ENCODE data around the gene TPRN. TPM values are rescaled to one million over a fixed set of nuclear protein-coding genes. Genes with fewer than 3 reads are reported as not detected.

The TPRN gene
- total RNA-seq, 1 donor from 2014 or later: 8.2 TPM

DNA sequence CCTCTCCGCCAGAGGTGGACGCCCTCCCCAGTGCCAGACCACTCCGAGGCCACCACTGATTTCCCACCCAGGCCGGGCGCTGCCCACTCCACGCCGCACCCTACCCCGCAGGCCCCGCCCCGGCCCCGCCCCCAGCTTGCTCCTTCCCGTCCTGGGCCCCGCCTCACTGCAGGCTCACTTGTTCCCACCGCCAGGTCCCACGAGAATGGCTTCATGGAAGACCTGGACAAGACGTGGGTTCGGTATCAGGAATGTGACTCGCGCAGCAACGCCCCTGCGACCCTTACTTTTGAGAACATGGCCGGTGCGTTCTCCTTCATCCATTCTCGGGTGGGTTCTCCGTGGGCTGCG is 37.2 kb downstream of the TPRN start:
- Mint-ChIP-seq H3K9me3 (ENCODE audit: unreplicated experiment) (no peaks in the 10 kb centered on the region), H3K27me3 (ENCODE audit: unreplicated experiment) (peaks cover 21% of the 10 kb centered on the region), H3K4me3 (ENCODE audit: unreplicated experiment) (no peak overlapping the region), H3K36me3 (ENCODE audit: low read depth, unreplicated experiment) (no peaks in the 10 kb centered on the region), H3K4me1 (ENCODE audit: unreplicated experiment) (peaks cover 2% of the 10 kb centered on the region), H3K27ac (ENCODE audit: unreplicated experiment) (no peak overlapping the region)
- DNase-seq (ENCODE audit: low spot score): no peak
- TF ChIP-seq, protein P1, sequence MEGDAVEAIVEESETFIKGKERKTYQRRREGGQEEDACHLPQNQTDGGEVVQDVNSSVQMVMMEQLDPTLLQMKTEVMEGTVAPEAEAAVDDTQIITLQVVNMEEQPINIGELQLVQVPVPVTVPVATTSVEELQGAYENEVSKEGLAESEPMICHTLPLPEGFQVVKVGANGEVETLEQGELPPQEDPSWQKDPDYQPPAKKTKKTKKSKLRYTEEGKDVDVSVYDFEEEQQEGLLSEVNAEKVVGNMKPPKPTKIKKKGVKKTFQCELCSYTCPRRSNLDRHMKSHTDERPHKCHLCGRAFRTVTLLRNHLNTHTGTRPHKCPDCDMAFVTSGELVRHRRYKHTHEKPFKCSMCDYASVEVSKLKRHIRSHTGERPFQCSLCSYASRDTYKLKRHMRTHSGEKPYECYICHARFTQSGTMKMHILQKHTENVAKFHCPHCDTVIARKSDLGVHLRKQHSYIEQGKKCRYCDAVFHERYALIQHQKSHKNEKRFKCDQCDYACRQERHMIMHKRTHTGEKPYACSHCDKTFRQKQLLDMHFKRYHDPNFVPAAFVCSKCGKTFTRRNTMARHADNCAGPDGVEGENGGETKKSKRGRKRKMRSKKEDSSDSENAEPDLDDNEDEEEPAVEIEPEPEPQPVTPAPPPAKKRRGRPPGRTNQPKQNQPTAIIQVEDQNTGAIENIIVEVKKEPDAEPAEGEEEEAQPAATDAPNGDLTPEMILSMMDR (IDR thresholded peaks at IDR 0.05; ENCODE audit: unreplicated experiment): no peak

DNA sequence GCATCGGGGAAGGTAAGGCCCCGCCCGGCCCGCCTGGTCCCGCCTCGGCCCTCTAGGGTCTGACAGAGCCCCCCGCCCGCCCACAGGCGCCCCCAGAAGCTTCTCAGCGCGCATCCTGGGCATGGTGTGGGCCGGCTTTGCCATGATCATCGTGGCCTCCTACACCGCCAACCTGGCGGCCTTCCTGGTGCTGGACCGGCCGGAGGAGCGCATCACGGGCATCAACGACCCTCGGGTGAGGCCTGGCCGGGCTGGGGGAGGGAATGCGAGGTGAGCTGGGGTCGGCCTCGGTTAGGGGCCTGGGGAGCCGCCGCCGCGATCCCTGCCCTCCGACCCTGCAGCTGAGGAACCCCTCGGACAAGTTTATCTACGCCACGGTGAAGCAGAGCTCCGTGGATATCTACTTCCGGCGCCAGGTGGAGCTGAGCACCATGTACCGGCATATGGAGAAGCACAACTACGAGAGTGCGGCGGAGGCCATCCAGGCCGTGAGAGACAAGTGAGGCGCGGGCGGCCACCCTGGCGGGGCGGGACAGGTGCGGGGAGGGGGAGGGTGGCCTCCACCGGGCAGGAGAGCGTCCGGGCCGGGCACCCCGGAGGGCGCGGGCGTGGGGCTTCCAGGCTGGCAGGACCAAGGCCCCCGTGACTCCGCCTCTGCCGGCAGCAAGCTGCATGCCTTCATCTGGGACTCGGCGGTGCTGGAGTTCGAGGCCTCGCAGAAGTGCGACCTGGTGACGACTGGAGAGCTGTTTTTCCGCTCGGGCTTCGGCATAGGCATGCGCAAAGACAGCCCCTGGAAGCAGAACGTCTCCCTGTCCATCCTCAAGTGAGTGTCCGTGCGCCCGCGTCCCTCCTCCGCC is 37.8 kb downstream of the TPRN start:
- no peak for DNase-seq (ENCODE audit: low spot score)
- H3K4me3 Mint-ChIP-seq (ENCODE audit: unreplicated experiment): no peak overlapping the region
- TF ChIP-seq, protein P1 (IDR thresholded peaks at IDR 0.05; ENCODE audit: unreplicated experiment): no peak
- H3K36me3 Mint-ChIP-seq (ENCODE audit: low read depth, unreplicated experiment): no peaks in the 10 kb centered on the region
- no peaks in the 10 kb centered on the region for H3K9me3 Mint-ChIP-seq (ENCODE audit: unreplicated experiment)
- peaks cover 25% of the 10 kb centered on the region for H3K27me3 Mint-ChIP-seq (ENCODE audit: unreplicated experiment)
- H3K27ac Mint-ChIP-seq (ENCODE audit: unreplicated experiment): no peak overlapping the region
- H3K4me1 Mint-ChIP-seq (ENCODE audit: unreplicated experiment): peaks cover 2% of the 10 kb centered on the region

DNA sequence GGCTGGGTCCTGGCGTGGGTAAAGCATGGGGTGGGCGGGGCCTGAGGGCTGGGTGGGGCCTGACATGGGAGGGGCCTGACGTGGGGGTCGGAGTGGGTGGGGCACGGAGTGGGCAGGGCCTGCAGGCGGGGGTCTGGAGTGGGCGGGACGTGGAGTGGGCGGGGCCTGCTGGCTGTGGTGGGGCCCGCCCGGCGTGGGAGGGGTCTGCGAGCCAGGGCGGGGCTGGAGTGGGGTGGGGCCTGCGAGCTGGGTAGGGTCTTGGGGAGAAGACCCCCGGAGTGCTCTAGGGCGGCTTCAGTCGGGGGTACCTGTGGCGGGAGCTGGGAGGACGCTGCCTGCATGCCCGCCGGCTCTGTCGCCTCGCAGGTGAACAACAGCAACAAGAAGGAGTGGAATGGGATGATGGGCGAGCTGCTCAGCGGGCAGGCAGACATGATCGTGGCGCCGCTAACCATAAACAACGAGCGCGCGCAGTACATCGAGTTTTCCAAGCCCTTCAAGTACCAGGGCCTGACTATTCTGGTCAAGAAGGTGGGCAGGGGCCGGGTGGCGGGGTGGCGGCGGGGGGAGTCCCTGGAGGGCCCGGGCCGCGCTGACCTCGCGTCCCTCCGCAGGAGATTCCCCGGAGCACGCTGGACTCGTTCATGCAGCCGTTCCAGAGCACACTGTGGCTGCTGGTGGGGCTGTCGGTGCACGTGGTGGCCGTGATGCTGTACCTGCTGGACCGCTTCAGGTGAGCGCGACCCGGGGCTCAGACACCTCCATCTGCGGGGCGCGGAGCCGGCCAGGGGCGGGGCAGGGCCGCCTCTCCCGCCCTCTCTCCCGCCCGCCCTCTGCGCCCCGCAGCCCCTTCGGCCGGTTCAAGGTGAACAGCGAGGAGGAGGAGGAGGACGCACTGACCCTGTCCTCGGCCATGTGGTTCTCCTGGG is 38.7 kb downstream of the TPRN start:
- Mint-ChIP-seq H3K4me1 (ENCODE audit: unreplicated experiment) (peaks cover 2% of the 10 kb centered on the region), H3K27ac (ENCODE audit: unreplicated experiment) (no peak overlapping the region), H3K9me3 (ENCODE audit: unreplicated experiment) (no peaks in the 10 kb centered on the region), H3K4me3 (ENCODE audit: unreplicated experiment) (no peak overlapping the region), H3K27me3 (ENCODE audit: unreplicated experiment) (peaks cover 25% of the 10 kb centered on the region), H3K36me3 (ENCODE audit: low read depth, unreplicated experiment) (no peaks in the 10 kb centered on the region)
- TF ChIP-seq, protein P1 (IDR thresholded peaks at IDR 0.05; ENCODE audit: unreplicated experiment): no peak
- DNase-seq (ENCODE audit: low spot score): no peak

DNA sequence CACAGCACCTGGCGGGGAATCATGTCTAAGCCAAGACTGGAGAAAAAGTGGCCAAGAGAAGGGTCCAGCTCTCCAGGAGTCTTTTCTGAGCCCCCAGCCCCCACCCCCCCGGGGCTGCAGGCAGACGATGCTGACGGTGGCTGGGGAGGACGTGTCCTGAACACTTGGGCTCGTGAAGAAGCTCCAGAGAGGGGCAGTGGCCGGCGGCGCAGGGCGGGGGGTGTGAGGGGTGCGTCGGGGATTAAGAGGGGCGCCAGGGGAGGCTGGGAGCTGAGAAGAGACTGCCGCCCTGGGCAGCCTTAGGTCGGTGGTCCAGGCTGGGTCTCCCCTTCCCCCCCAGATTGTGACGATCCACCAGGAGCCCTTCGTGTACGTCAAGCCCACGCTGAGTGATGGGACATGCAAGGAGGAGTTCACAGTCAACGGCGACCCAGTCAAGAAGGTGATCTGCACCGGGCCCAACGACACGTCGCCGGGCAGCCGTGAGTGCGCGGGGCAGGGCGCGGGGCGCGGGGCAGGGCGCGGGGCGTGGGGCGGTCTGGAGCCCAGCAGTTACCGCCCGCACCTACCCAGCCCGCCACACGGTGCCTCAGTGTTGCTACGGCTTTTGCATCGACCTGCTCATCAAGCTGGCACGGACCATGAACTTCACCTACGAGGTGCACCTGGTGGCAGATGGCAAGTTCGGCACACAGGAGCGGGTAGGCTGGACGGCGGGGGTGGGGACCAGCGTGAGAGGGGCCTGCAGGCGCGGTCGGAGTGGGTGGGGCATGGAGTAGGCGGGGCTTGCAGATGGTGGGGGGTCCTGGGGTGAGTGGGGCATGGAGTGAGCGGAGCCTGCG is 39.6 kb downstream of the TPRN start:
- Mint-ChIP-seq H3K4me3 (ENCODE audit: unreplicated experiment) (no peak overlapping the region), H3K9me3 (ENCODE audit: unreplicated experiment) (no peaks in the 10 kb centered on the region), H3K27ac (ENCODE audit: unreplicated experiment) (no peak overlapping the region), H3K4me1 (ENCODE audit: unreplicated experiment) (peaks cover 2% of the 10 kb centered on the region), H3K27me3 (ENCODE audit: unreplicated experiment) (peaks cover 23% of the 10 kb centered on the region), H3K36me3 (ENCODE audit: low read depth, unreplicated experiment) (no peaks in the 10 kb centered on the region)
- no peak for DNase-seq (ENCODE audit: low spot score)
- TF ChIP-seq, protein P1 (IDR thresholded peaks at IDR 0.05; ENCODE audit: unreplicated experiment): no peak

All from endothelial cell (in vitro differentiated cells).